ENCODE measurements around the gene ADAMTS12.

- TF ChIP-seq CTCF (conservative IDR thresholded peaks at IDR 0.05; ENCODE audit: low read depth in 2 of 2) (no peak), JUNB (IDR thresholded peaks at IDR 0.05; ENCODE audit: unreplicated experiment) (no peak), EZH2 (IDR thresholded peaks at IDR 0.05; ENCODE audit: low read depth, unreplicated experiment) (no peak), REST (IDR thresholded peaks at IDR 0.05; ENCODE audit: unreplicated experiment) (no peak), POLR2AphosphoS5 (IDR thresholded peaks at IDR 0.05; ENCODE audit: low read depth) (no peak), ZNF114 (CRISPR knock-in tag; IDR thresholded peaks at IDR 0.05) (no peak), ZNF331 (CRISPR knock-in tag; IDR thresholded peaks at IDR 0.05; ENCODE audit: low read depth) (no peak), EZH2phosphoT487 (IDR thresholded peaks at IDR 0.05; ENCODE audit: unreplicated experiment) (no peak), CREB1 (CRISPR knock-in tag; IDR thresholded peaks at IDR 0.05; ENCODE audit: low read depth) (no peak), STAT1 (IDR thresholded peaks at IDR 0.05; ENCODE audit: unreplicated experiment) (no peak)
- TF ChIP-seq, protein P1, sequence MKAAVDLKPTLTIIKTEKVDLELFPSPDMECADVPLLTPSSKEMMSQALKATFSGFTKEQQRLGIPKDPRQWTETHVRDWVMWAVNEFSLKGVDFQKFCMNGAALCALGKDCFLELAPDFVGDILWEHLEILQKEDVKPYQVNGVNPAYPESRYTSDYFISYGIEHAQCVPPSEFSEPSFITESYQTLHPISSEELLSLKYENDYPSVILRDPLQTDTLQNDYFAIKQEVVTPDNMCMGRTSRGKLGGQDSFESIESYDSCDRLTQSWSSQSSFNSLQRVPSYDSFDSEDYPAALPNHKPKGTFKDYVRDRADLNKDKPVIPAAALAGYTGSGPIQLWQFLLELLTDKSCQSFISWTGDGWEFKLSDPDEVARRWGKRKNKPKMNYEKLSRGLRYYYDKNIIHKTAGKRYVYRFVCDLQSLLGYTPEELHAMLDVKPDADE (IDR thresholded peaks at IDR 0.05): no peak
Measured at GRCh38 chr5:33846851-33847250, 44.9 kb downstream of the ADAMTS12 start.

All from GM23338 (cell line).